AG10803 (cell line): ENCODE measurements around the gene UCHL5.

ENCODE experiments used
- DNase-seq: peaks from one replicate; pipeline ENCODE4 v3.0.0; 2010; ENCODE audit warnings: low read depth
- H3K4me3 ChIP-seq: 2 replicates; pipeline ENCODE4 v1.5.1; 2011; ENCODE audit warnings: mild to moderate bottlenecking, low read length, control low read depth
- CTCF ChIP-seq: conservative IDR thresholded peaks from 2 replicates; pipeline ENCODE4 v1.5.1; 2011; ENCODE audit warnings: mild to moderate bottlenecking, low read length, control low read depth, inconsistent platforms

UCHL5 gene

GRCh38 chr1:192977089-192977706, 82.0 kb downstream of the UCHL5 start:
- no peak for DNase-seq
- no peak overlapping the region for H3K4me3 ChIP-seq
- no peak for TF ChIP-seq CTCF

GRCh38 chr1:192976576-192976975, 82.6 kb downstream of the UCHL5 start:
- H3K4me3 ChIP-seq = no peak overlapping the region
- no peak for DNase-seq

GRCh38 chr1:192974701-192975100, 84.5 kb downstream of the UCHL5 start:
- peak; percentile 66 for DNase-seq
- H3K4me3 ChIP-seq = no peak overlapping the region
- TF ChIP-seq CTCF = no peak

More at GRCh38 chr1:192976576-192976975, 82.6 kb downstream of the UCHL5 start:
- TF ChIP-seq CTCF = no peak

GRCh38 chr1:192973988-192974387, 85.2 kb downstream of the UCHL5 start:
- no peak for DNase-seq
- H3K4me3 ChIP-seq = no peak overlapping the region
- TF ChIP-seq CTCF = no peak

GRCh38 chr1:192973202-192973601, 86.0 kb downstream of the UCHL5 start:
- TF ChIP-seq CTCF = no peak
- no peak for DNase-seq
- H3K4me3 ChIP-seq = no peak overlapping the region

GRCh38 chr1:192969091-192969490, 90.1 kb downstream of the UCHL5 start:
- DNase-seq = no peak
- no peak overlapping the region for H3K4me3 ChIP-seq
- TF ChIP-seq CTCF = no peak

GRCh38 chr1:192968323-192968722, 90.8 kb downstream of the UCHL5 start:
- H3K4me3 ChIP-seq = no peak overlapping the region
- no peak for TF ChIP-seq CTCF
- DNase-seq = no peak
